ENCODE measurements around the gene TFF3. TPM values are rescaled to one million over a fixed set of nuclear protein-coding genes. Genes with fewer than 3 reads are reported as not detected.

The TFF3 gene, protein sequence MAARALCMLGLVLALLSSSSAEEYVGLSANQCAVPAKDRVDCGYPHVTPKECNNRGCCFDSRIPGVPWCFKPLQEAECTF
- not detected for total RNA-seq

- DNase-seq, result no peak
Observed at GRCh38 chr21:42315296-42315891, at the start of gene TFF3. TSS of gene TFF3 (minus strand) at chr21:42315409. CDS start at chr21:42315374, 35 bp downstream.

DNA sequence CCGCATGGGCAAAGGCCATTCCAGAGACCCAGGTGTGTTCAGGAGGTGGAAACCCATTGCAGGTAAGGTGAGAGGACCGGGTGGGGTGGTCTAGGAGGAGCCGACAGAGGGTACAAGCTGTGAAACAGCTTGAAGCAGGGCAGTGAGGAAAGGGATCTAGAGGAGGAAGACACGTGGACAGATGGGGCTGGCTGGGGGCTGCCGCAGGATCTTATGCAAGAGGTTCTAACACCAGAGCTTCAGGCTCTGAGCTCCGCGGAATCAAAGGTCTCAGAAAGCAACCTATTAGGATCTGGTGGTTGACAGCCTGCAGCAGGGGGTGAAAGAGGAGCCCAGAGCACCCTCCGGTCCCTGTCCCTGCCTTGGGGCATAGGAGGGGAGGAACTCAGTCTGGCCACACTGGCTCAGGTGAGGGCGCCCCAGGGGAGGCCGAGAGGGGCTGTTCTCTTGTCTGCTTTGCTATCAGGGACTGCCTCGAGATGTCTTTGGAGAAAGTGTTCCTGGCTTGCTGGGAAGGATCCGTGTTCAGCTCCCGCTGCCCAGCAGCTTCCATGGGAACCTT is 49.2 kb upstream of the TFF3 start:
- DNase-seq, result no peak

DNA sequence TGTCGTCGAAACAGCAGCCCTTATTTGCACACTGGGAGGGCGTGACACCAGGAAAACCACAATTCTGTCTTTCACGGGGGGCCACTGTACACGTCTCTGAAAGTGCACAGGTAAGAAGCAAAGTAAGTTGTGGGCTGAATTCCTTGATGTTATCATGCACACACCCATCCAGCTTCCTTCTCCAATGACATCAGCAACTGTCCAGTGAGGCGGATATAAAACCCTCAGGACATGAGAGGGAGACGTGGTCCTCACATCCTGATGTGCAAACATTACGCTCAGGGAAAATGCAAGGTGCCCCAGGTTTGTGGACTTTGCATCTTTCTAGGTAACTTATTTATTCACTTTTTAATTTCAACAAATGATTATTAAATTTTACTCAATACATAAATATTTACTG is 48.1 kb upstream of the TFF3 start:
- no peak for DNase-seq

DNA sequence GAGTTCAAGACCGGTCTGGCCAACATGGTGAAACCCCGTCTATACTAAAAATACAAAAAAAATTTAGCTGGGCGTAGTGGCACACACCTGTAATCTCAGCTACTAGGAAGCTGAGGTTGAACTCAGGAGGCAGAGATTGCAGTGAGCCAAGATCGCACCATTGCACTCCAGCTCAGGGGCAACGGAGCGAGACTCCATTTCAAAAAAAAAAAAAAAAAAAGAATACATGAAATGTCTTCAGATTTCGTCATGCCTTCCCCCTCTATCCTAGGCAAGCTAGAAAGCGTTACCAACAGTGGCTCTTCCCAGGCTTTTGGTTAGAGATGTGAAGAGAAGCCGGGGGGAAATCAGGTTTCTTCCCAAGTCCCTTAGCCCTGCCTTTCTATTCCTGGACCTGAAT is 47.5 kb upstream of the TFF3 start:
- no peak for DNase-seq

GRCh38 chr21:42362198-42362597 is 47.0 kb upstream of the TFF3 start:
- no peak for DNase-seq

DNA sequence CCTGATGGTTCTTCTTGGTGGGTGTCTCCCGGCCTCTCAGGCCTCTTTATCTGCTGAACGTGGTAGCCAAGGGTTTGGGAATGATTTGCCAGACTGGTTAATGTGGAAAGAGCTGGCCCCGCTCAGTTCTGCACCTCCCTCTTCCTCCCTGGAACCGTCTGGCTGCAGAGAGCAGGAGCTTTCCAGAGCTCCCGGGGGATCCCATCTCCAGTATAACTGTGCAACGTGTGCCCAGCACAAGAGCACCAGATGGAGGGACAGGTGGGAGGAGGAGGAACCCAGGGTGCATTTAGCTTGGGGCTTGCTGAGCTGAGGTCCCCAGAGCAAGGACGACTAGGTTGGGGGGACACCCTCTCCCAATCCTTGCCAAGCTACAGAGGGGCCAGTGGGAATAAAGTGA is 46.1 kb upstream of the TFF3 start:
- DNase-seq, result no peak

DNA sequence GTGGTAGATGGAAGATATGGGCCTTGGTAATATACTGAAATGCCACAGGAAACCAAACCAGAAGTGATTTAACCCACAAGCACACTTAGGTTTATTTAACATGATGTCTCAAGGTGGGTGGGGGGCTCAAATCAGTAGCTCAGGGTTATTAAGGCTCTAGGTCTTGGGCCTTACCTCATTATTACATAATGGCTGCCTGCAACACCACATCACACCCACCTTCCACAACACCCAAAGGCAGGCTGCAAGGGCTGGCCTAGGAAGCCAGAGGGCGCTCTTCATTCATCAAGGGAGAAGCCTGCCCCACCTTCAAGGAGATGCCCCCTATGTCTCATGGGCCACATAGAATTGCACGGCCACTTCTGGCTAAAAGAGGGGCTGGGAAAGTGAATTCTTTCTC is 45.1 kb upstream of the TFF3 start:
- DNase-seq, result no peak

DNA sequence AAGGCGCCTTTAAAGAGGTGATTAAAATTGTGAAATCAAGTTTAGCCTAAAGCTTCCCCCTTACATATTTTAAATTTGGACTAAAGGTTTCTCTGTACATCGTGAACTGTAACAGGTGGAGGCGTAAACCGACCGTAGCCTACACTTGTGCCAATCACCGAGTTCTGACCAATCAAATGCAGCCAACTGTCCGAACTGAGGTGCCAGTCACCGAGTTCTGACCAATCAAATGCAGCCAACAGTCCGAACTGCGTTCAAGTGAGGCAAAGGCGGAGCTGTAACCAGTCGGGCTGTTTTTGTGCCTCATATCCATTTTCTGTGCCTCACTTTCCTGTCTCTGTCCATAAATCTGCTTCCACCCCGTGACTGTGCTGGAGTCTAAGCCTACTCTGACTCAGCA is 43.7 kb upstream of the TFF3 start:
- DNase-seq, result no peak

GRCh38 chr21:42358261-42358660 is 43.1 kb upstream of the TFF3 start:
- no peak for DNase-seq

DNA sequence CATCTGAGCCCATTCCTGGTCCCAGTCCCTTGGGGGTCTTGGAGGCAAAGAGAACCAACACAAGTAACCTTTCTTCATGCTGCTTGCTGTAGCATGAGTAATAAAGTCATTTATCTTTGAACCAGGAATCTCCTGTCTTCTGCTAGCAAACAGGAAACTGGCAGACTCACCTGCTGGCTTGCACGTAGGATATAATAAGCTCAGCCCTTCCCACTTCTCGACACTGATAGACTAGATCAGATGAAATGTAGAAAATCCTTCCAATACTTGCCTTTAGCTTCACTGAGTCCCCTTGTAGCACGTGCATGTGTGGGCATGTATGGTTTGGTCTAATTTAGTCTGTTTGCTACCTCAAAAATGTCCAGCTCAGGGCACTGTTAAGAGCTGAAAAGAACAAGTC is 42.1 kb upstream of the TFF3 start:
- no peak for DNase-seq

DNA sequence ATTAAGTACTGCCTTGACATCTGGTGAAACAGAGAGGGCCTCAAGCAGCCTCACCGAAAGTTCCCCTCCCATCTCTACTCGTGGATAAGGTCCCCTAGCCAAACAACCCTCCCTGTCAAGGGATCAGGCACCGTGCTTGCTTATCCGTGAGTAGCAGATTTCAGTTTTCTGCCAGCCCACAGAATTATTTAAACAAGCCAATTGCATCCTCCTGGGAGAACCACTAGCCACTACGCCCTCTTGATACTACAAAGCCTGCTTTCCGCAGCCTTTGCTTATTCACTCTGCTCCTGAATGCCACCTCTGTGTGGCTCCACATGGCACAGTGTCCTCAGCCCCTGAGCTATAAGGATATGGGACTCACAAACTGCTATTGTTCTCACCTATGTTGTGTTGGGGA is 41.4 kb upstream of the TFF3 start:
- DNase-seq, result no peak

GRCh38 chr21:42356046-42356445 is 40.8 kb upstream of the TFF3 start:
- DNase-seq, result no peak

DNA sequence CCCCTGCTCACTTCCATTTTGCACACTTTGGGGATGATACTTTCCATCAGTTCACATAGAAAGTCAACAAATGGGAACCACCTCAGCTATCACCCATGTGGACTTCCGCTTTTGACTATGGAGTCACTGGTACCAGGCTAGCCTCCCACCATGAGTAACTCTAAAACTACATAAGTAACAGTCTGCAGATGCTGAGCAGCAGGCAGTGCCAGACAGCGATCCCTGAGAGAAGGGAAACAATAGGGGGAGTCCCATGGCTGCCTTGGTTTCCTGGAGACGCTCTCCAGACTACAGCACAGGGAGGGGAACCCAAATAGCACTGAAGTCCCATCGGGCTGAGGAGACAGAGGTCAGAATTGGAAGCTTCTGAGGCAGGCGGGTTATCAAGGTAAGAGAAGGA is 38.4 kb upstream of the TFF3 start:
- no peak for DNase-seq

DNA sequence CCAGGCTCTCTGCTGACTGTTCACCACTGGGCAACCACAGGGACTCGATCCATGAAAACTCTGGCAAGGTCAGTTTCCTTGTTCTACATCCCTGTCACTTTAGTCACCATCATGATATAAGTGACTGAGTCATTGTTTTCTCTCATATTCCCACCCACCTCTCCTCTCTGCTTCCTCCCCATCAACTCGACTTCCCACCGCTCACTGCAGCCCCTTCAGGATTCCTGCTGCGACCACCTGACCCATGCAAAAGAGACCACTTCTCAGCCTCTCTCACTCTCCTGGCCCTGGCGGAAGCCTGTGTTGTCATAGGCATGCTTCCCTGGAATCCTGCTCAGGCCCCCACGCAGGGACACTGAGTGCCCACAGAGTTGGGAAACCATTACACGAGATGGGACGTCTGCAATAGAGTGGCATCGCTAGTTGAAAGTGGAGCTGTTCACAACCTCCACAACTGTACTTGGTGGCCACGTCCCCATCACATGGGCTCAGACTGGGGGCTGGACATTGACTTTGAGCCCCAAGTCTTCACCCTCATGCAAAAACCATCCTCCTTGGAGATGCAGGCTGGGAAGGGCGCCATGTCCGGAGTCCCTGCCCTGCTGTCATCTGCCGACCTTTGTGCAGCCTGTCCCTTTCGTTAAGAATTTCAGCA is 37.4 kb upstream of the TFF3 start:
- no peak for DNase-seq

- no peak for DNase-seq
Observed at GRCh38 chr21:42351626-42352440, 36.6 kb upstream of the TFF3 start.

GRCh38 chr21:42350927-42351426 is 35.8 kb upstream of the TFF3 start, which contains the start of gene TFF2:
TSS of gene TFF2 (minus strand) at chr21:42350994. CDS start at chr21:42350957, 37 bp downstream.
- no peak for DNase-seq

DNA sequence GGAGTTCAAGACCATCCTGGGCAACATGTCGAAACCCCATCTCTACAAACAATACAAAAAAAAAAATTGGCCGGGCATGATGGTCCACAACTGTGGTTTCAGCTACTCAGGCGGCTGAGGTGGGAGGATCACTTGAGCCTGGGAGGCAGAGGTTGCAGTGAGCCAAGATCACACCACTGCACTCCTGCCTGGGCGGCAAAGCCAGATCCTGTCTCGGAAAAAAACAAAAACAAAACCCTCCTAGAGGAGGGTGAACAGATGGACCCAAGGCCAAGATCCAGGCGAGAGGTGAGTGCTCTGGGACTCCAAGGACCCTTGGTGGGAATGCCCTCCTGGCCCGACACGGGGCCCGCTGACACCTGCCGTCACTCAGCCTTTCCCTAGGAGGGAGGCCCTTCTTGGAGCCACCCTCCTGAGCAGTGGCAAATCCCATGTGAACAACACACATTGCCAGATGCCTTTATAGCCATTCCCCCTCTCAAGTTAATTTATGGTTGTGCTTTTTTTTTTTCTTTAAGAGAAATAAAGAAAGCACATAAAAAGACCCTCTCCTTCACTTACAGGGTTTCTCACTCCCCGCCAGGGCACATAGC is 35.2 kb upstream of the TFF3 start:
- no peak for DNase-seq

DNA sequence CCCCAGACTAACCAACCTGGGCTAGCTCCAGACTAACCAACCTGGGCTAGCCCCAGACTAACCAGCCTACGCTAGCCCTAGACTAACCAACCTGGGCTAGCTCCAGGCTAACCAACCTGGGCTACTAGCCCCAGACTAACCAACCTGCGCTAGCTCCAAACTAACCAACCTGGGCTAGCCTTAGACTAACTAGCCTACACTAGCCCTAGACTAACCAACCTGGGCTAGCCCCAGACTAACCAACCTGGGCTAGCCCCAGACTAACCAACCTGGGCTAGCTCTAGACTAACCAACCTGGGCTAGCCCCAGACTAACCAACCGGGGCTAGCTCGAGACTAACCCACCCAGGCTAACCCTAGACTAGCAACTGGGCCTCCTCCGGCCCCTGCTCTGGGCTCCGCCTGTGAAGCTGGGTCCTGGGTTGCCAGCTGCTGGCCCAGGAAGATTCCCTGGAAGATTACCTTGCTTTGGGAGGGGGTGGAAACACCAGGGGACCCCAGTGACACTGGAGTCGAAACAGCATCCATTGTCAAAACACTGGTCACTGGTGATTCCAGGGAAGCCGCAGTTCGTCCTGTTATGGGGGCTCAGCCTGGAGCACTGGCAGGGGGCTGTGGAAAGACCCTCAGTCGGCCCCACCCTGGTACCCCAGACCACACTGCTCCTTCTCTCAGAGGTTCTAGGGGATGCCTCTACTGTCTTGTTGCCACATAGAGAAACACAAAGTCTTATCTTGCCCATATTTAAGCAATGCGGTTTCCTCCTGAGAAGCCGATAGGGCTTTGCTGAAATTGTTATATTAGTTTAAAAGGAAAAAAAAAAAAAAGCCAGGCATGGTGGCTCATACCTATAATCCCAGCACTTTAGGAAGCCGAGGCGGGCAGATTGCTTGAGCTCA is 34.5 kb upstream of the TFF3 start:
- no peak for DNase-seq

DNA sequence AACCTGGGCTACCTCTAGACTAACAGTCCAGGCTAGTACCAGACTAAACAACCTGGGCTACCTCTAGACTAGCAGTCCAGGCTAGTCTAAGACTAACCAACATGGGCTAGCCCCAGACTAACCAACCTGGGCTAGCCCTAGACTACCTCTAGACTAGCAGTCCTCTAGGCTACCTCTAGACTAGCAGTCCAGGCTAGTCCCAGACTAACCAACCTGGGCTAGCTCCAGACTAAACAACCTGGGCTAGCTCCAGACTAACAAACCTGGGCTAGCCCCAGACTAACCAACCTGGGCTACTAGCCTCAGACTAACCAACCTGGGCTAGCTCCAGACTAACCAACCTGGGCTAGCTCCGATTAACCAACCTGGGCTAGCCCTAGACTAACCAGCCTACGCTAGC is 33.6 kb upstream of the TFF3 start:
- DNase-seq, result no peak

DNA sequence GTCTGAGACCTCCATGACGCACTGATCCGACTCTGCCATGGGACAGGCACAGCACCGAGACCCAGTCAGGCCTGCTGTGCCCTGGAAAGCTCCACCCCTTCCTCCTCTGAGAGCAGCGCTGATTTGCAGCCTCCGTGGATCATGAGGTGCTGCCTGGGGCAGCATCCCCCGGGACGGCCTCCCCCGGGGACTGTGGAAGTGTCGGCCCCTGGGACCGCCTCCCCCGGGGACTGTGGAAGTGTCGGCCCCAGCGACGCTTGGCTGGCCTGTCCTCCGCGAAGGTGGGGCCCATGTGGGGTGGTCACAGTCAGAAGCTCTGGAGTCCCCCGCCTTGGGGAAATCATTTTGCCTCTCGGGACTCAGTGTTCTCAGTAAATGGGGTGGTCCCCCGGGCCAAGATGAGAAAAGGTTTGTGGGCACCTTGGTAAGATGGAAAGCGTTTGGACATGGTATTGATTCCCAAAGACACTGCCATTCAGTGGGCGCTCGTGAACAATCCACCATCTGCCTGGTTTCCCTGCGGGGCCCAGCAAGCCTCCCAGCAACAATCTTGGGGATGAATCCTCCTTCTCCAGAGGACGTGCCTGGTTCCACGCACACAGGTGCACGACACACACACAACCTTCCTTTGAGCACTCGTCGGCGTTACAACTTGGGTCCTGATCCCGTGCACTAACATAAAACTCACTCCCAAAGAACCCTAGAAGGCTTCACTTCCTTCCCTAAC is 32.6 kb upstream of the TFF3 start:
- no peak for DNase-seq
